Left lobe of liver (tissue), 2 donors: ENCODE measurements around the gene FOXL2. TPM values are rescaled to one million over a fixed set of nuclear protein-coding genes. Genes with fewer than 3 reads are reported as not detected.
A peak's percentile ranks its signal among the peaks of the same experiment; 100 is the strongest.
"Not testable (repeated sequence)": the region's sequence is repeated elsewhere in the genome, so short reads cannot be mapped to it uniquely, and the experiment has no call there.

ENCODE experiments used
- ATAC-seq: fragments of 200-7000 bp; cut with Tn5 transposase; one replicate; pipeline ENCODE4 v1.9.1; 2020; ENCODE audit warnings: mild to moderate bottlenecking, moderate library complexity
- DNase-seq: peaks from one replicate; pipeline ENCODE4 v3.0.0-alpha.2; 2020; ENCODE audit warnings: low spot score
- total RNA-seq: library from RNA; stranded (reverse); gene quantifications from one replicate; pipeline ENCODE4 v1.2.1, GENCODE V29; 2021
- donor health status: DM: no; HTN: no; CAD: no; lungs with moderate emphysema.
- donor health status: DM: no; HTN: yes; CAD: no.

FOXL2 gene
- total RNA-seq, 1 donor from 2014 or later = 0.10 TPM

GRCh38 chr3:138933981-138934691 is 12.8 kb downstream of the FOXL2 start:
- ATAC-seq (no peak), DNase-seq (no peak)

- DNase-seq = no peak
- ATAC-seq = no peak
These were observed 13.8 kb downstream of the FOXL2 start for GRCh38 chr3:138933068-138933668.

GRCh38 chr3:138928727-138929372 is 18.1 kb downstream of the FOXL2 start:
- DNase-seq = no peak
- ATAC-seq = no peak

- DNase-seq (peak; percentile 79), ATAC-seq (peak; percentile 99)
These were observed 23.4 kb downstream of the FOXL2 start for GRCh38 chr3:138923531-138923994.

DNA sequence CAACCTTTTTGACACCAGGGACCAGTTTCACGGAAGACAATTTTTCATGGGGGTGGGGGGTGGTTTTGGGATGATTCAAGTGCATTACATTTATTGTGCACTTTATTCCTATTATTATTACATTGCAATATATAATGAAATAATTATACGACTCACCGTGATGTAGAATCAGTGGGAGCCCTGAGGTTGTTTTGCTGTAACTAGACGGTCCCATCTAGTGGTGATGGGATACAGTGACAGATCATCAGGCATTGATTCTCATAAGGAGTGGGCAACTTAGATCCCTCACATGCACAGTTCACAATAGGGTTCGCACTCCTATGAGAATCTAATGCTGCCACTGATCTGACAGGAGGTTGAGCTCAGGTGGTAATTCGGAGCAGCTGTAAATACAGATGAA is 24.5 kb downstream of the FOXL2 start:
- ATAC-seq, DNase-seq: not testable (repeated sequence)

DNA sequence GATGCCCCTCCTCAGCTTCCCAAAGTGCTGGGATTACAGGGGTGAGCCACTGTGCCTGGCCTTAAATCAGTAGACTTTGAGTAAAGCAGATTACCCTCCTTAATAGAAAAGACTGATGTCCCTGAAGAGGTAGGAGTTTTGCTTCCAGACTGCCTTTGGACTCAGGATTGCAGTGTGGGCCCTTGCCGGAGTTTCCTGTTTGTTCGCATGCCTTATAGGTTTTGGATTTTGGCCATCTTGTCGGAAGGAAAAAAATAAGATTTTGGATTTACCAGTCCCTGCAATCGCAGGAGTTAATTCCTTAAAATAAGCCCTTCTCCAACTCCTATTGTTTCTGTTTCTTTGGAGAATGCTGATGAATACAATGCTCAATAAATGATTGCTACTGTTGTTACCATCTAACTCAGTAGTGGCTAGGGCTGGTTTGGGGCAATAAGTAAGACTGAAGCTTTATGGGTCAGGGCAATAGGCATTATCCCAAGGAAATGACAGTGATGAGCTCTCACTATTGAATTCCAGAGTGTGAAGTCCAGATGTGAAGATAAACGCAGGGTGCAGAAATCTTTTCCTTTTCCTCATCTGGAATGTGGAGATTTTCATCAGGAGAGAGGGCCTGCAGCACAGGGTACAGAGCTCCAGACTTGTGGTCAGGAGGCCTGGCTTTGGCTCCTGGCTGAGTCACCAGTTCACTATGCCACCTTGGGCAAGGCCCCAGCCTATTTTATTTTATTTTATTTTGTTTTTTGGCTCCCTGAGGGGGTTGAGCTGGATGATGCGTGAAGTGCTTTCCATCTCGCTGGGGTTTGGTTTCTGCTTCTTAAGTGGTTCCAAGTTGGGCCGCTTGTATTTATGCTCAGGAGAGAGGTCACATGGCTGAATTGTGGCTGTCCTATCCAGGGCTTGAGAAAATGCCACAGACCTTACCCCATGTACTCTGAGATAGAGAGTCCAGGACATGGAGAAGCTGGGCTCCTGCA is 25.3 kb downstream of the FOXL2 start:
- no peak for DNase-seq
- ATAC-seq = no peak

- DNase-seq (no peak), ATAC-seq (no peak)
These were observed 27.6 kb downstream of the FOXL2 start for GRCh38 chr3:138919325-138919724.

DNA sequence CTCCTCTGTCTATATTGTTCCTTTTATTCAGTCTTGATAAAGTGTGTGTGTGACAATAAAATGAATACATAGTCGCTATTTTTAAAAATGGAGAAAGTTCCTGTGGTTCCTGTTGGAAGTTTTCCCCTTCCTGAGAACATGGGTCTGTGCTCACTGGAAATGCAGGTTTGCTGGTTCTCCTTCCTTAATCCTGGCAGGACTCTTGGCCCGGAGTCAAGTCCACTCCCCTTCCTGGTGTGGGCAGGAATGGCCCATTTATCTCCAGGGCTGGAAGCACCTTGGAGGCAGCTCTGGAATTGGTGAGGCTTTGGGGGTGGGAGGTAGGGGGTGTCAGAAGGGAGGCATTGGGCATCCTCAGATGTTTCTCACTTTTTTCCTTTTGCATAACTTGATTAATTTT is 30.1 kb downstream of the FOXL2 start:
- DNase-seq (peak; percentile 60), ATAC-seq (no peak)

GRCh38 chr3:138915503-138916498 is 31.1 kb downstream of the FOXL2 start:
- ATAC-seq (peak; percentile 92), DNase-seq (peak; percentile 98)

- ATAC-seq = peak; percentile 51
- DNase-seq = no peak
These were observed 32.0 kb downstream of the FOXL2 start for GRCh38 chr3:138914870-138915502.

DNA sequence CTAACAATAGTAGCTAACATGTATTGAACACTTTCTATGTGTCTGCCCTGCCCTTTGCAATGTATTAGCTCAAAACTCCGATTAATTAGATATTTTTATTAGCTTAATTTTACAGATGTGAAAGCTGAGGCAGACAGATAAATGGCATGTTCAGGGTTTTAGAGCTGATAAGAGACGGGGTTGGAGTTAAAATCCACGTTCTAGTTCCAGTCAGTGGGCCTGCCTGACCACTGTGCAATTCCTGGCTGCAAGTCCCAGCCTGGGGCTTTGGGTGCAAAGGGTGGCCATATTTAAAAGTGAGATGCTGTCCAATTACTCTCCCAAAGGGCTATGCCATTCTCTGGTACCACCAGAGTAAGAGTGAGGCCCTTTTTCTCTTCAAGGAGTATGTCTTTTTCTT is 33.2 kb downstream of the FOXL2 start:
- ATAC-seq (no peak), DNase-seq (no peak)

- ATAC-seq (no peak), DNase-seq (no peak)
These were observed 34.7 kb downstream of the FOXL2 start for GRCh38 chr3:138912237-138912636.

- ATAC-seq (no peak), DNase-seq (no peak)
These were observed 35.3 kb downstream of the FOXL2 start for GRCh38 chr3:138911621-138912020.

DNA sequence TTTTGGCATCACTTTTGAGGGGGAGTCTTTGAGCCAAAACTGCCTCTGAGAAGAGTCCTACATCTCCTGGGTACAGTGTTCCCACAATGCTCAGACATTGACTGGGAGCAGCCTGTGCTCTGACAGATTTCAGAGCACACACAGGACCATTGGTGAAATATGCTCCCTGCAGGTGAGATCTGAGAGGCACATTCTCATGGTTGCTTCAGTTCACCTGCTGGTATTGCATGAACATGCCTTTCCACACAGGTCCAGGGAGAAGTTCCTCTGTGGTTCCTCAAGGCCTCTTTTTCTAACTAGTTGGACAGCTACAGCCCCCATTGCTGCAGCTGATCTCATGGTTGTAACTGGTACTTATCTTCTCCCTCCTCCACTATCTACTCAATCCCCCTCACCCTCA is 37.0 kb downstream of the FOXL2 start:
- DNase-seq (no peak), ATAC-seq (no peak)

- no peak for DNase-seq
- ATAC-seq = no peak
These were observed 38.1 kb downstream of the FOXL2 start for GRCh38 chr3:138908846-138909245.

GRCh38 chr3:138907539-138907938 is 39.4 kb downstream of the FOXL2 start:
- ATAC-seq = no peak

DNA sequence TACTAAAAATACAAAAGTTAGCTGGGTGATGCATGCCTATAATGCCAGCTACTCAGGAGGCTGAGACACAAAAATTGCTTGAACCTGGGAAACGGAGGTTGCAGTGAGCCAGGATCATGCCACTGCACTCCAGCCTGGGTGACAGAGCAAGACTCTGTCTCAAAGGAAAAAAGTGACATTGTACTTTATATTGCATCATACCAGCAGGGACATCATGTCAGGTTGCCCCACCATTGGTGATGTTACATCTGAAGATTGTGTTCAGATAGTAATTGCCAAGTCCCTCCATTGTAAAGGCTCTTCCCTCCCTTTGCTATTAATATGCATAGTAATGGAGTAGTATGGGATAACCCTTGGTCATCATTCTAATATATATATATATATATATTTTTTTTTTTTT is 44.8 kb downstream of the FOXL2 start:
- ATAC-seq (no peak), DNase-seq (no peak)

More at GRCh38 chr3:138907539-138907938, 39.4 kb downstream of the FOXL2 start:
- no peak for DNase-seq

GRCh38 chr3:138901567-138901966 is 45.4 kb downstream of the FOXL2 start:
- ATAC-seq = no peak

GRCh38 chr3:138899351-138899991 is 47.5 kb downstream of the FOXL2 start:
- DNase-seq (no peak), ATAC-seq (no peak)

More at GRCh38 chr3:138901567-138901966, 45.4 kb downstream of the FOXL2 start:
- no peak for DNase-seq
